IMR-90 (cell line): Measurements from ENCODE around the gene ZCCHC17.
"Not testable (repeated sequence)": the region's sequence is repeated elsewhere in the genome, so short reads cannot be mapped to it uniquely, and the experiment has no call there.

Experiments used
- CHD1 ChIP-seq: IDR thresholded peaks from 2 replicates; pipeline ENCODE4 v1.6.1; 2012; ENCODE audit warnings: low read depth, low read length, improper control_type of control experiment
- CTCF ChIP-seq: conservative IDR thresholded peaks from 2 replicates; pipeline ENCODE4 v1.5.1; 2012; ENCODE audit warnings: mild to moderate bottlenecking, low read depth, low read length, improper control_type of control experiment
- FOS ChIP-seq: fragments of 150-350 bp; IDR thresholded peaks from 2 replicates; pipeline ENCODE4 v1.6.1; 2016; ENCODE audit warnings: low read depth, low read length
- MAZ ChIP-seq: IDR thresholded peaks from 2 replicates; pipeline ENCODE4 v1.6.1; 2012; ENCODE audit warnings: low read depth, mild to moderate bottlenecking, low read length, improper control_type of control experiment, moderate library complexity, borderline replicate concordance
- MXI1 ChIP-seq: IDR thresholded peaks from 2 replicates; pipeline ENCODE4 v1.6.1; 2012; ENCODE audit warnings: low read depth, mild to moderate bottlenecking, low read length, moderate library complexity, borderline replicate concordance
- POLR2A ChIP-seq: IDR thresholded peaks from 2 replicates; pipeline ENCODE4 v1.6.1; 2012; ENCODE audit warnings: mild to moderate bottlenecking, low read depth, low read length
- RCOR1 ChIP-seq: IDR thresholded peaks from 2 replicates; pipeline ENCODE4 v1.6.1; 2012; ENCODE audit warnings: mild to moderate bottlenecking, low read length, improper control_type of control experiment; ENCODE audit not compliant: insufficient replicate concordance
- RFX5 ChIP-seq: IDR thresholded peaks from 2 replicates; pipeline ENCODE4 v1.8.0; 2012; ENCODE audit warnings: low read depth, mild to moderate bottlenecking, low read length, moderate library complexity

- not testable (repeated sequence) for TF ChIP-seq MAZ, MXI1, CTCF, RCOR1, RFX5, POLR2A, FOS, CHD1
These were observed 14.4 kb upstream of the ZCCHC17 start for GRCh38 chr1:31282426-31282825.
